HG03558 (cell line): ENCODE results near the gene MIR17HG.

Experiments used
- ATAC-seq: cut with Tn5 transposase; IDR thresholded peaks from one replicate; pipeline ENCODE4 v1.9.1; 2021; ENCODE audit warnings: moderate number of reproducible peaks; ENCODE audit not compliant: unreplicated experiment; ENCODE audit errors: extremely low read depth

Gene MIR17HG

GRCh38 chr13:91361755-91362271 lies 14.3 kb downstream of the MIR17HG start:
- ATAC-seq = no peak

- ATAC-seq = no peak
These were observed 15.4 kb downstream of the MIR17HG start for GRCh38 chr13:91362908-91363307.

GRCh38 chr13:91368101-91368500 lies 20.6 kb downstream of the MIR17HG start:
- ATAC-seq = no peak

- ATAC-seq = no peak
These were observed 21.4 kb downstream of the MIR17HG start for GRCh38 chr13:91368676-91369440.

GRCh38 chr13:91369441-91369831 lies 21.9 kb downstream of the MIR17HG start:
- no peak for ATAC-seq

- no peak for ATAC-seq
These were observed 23.0 kb downstream of the MIR17HG start for GRCh38 chr13:91370501-91370900.

- ATAC-seq = no peak
These were observed 25.4 kb downstream of the MIR17HG start for GRCh38 chr13:91372911-91373310.

- ATAC-seq = peak; percentile 88
These were observed 27.7 kb downstream of the MIR17HG start for GRCh38 chr13:91375116-91375729.

- ATAC-seq = no peak
These were observed 33.9 kb downstream of the MIR17HG start for GRCh38 chr13:91381371-91381770.

GRCh38 chr13:91383836-91384235 lies 36.3 kb downstream of the MIR17HG start:
- no peak for ATAC-seq

GRCh38 chr13:91384896-91385295 lies 37.4 kb downstream of the MIR17HG start:
- ATAC-seq = no peak

- ATAC-seq = no peak
These were observed 41.7 kb downstream of the MIR17HG start for GRCh38 chr13:91389186-91389585.

GRCh38 chr13:91397595-91397994 lies 50.1 kb downstream of the MIR17HG start:
- no peak for ATAC-seq

- peak; percentile 90 for ATAC-seq
These were observed 51.1 kb downstream of the MIR17HG start, which contains the start of gene GPC5 for GRCh38 chr13:91398413-91399188. Gene GPC5, plus strand, starts transcription at chr13:91398621.

- no peak for ATAC-seq
These were observed 51.9 kb downstream of the MIR17HG start for GRCh38 chr13:91399189-91400062.

- no peak for ATAC-seq
These were observed 52.5 kb downstream of the MIR17HG start for GRCh38 chr13:91400063-91400399.

GRCh38 chr13:91400671-91401070 lies 53.2 kb downstream of the MIR17HG start:
- ATAC-seq = no peak

GRCh38 chr13:91401920-91402319 lies 54.4 kb downstream of the MIR17HG start:
- ATAC-seq = no peak
